Embryonic facial prominence (tissue), 1 donor: ENCODE measurements around the gene FAM53A.
A peak's percentile ranks its signal among the peaks of the same experiment; 100 is the strongest.
"Not testable (repeated sequence)": the region's sequence is repeated elsewhere in the genome, so short reads cannot be mapped to it uniquely, and the experiment has no call there.

ENCODE experiments used
- DNase-seq: peaks from one replicate; pipeline ENCODE4 v3.0.0-alpha.2; 2016; ENCODE audit errors: extremely low spot score

Gene FAM53A

DNA sequence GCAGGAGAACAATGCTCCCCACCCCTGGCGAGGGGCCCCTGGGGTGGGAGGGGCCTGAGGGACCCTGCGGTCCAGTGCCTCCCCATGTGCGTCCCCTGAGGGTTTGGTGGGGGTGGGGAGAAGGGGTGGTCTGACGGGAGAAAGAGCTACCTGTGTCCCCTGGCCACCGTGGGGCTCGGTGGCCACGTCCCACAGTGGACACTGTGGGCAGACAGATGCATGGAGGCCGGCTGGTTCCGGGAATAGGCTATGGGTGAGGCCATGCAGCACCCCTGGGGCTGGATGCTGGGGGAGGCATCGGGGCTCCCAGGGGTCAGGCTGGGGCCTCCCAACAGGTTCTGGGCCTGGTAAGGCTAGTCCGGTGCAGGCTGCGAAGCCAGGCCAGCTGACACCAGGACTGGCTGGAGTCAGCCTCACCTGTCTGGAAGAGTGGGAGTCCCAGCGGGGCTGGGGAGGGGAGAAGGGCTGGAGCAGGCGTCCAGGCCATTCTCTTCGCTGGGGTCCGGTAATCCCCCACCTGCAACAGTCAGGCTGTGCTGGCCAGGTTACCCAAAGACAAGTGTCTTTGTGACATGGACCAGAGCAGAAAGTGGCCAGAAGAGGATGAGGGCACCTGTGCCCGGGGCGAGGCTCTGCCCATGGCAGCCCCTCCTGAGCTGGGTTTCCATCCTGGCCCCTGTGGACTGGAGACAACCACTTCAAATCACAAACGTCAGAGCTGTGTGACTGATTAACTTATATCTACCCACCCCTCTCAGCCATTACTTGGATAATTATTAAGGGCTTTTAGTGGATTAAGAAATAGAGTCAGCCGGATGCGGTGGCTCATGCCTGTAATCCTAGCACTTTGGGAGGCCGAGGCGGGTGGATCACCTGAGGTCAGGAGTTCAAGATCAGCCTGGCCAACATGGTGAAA, 1.4 kb upstream of the FAM53A start:
- DNase-seq: no peak

DNA sequence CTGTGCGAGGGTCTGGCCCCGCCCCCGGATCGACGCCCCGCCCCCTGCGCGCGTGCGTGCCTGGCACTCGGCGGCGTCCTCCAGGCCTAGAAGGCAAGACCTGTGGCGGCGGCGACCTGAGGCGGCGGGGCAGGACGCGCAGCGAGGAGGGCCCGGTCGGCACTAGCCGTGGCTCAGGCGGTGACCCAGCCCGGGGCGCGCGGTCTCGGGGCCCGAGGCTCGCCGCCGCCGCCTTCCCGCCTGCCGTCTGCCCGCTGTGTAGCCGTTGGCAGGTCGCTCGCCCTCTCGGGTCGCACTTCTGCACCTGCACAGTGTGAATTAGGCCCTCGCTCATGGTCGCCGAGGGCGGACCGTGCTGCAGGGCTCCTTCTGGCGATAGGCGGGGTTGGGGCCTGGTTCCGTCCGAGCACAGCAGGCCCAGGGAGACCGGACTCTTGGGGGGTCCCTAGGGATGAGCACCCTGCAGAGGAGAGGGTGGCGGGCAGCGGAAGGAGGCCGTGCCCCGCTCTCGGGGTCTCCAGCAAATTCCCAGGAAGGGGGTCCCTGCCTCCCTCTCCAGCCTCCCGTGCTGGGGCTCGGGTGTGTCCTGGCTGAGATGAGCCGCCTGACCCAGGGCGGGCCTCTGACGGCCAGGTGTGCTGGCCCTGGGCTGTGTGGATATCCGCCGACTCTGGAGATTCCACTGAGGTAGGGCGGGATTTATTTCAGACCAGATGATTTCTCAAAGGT, 557 bp upstream of the FAM53A start:
- no peak for DNase-seq

DNA sequence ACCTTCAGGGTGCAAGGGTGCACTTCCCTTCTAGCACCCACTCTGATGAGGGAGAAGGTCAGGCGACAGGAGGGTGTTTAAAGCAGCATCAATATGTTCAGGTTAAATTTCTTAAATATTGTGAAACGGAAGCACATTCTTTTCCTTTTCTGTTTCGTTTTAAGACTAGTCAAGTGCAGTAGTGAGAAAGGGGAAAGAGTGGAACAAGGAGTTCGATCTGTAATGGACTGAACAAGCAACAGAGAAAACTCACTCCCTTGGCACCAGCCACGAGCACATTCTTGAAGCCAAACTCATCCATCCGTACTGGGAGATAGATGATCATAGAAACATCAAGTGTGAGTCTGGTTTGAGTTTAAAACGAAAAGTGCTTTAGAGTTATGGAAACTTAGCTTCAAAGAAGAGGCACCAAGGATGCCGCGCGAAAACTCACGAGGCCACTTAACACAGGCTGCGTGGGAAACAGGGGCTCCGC, 815 bp downstream of the FAM53A start:
- DNase-seq: peak; percentile 16

DNA sequence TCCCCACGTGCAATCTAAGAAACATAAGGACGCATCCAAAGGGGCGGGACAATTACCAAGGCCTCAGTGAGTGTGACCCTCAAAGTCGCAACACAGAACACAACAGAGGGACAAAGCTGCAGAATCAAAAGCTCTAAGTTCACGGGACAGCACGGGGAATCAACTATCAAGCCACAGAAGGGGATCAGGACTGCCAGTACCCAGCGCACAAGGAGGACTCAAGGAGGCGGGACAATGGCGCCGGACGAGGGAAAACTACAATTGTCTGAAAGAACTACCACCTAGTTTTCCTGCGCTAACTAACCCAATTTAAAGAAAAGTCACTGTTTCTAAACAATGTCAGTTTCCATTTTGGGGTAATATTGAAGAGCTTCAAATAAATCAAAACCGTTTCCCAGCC, 1.3 kb downstream of the FAM53A start:
- no peak for DNase-seq

DNA sequence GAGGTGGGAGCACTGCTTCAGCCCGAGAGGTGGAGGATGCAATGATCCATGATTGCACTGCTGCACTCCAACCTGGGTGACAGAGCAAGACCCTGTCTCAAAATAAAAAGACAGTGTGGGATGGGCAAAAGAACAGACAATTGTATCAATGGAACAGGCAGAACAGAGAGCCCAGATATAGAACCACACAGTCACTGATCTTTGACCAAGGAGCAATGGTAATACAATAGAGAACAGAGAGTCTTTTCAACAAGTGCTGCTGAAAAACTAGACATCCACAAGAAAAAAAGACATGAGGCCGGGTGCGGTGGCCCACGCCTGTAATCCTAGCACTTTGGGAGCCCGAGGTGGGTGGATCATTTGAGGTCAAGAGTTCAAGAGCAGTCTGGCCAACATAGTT, 5.9 kb downstream of the FAM53A start:
- no peak for DNase-seq

DNA sequence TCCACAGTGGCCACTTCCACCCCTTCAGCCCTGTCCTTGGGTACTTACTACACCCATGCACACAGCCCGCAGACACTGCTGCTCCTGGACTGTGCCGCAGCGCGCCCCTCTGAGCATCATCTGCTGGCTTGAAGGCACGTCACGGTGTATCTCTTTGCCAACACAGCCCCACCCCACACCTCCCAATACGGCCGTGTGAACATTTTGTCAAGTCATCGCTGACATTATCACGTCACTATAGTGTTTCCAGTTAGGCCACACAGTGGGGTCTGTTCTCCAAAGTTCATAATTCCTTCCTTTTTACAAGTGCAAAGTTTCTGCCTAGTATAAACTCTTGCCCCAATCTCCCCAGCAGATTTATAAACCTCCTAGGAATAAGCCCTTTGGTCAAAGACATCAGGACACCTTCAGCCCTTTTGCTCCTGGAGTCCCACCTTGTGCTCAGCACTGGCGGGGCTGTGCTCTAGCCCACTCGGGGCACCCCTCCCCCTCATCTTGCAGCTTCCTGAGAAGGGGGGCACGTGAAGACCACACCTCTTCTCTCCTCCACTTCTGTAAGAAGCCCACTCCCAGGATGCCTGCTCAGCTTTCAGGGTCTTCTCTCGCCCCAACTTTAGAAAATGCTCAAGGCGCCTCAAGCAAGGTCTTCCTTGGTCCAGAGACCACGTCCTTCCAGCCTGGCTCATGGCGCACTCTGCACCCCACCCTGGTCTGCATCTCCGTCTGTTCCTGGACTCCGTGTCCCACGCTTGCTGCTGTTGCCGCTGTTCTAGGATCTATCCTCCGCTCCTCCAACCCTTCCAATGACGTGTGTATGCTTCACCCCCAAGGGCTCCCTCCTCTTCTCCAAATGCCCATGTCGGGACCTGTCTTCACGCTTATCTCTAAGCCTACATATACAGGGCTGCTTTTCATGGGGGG, 7.2 kb downstream of the FAM53A start:
- DNase-seq: no peak

DNA sequence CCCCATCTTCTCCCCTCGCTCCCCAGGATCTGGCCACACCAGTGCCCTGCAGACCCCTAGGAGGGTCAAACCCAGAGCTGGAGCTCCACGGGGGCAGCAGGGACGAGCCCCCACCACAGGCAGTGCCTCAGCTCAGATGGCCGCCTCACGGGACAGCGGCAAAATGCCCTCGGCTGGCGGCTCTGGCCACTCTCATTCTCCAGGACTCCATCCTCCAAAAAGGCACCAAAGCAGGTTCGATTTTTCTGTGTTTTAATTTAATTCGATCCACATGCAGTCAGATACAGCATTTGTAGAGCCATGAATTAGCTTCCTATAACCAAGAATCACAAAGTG, 8.3 kb downstream of the FAM53A start:
- no peak for DNase-seq

DNA sequence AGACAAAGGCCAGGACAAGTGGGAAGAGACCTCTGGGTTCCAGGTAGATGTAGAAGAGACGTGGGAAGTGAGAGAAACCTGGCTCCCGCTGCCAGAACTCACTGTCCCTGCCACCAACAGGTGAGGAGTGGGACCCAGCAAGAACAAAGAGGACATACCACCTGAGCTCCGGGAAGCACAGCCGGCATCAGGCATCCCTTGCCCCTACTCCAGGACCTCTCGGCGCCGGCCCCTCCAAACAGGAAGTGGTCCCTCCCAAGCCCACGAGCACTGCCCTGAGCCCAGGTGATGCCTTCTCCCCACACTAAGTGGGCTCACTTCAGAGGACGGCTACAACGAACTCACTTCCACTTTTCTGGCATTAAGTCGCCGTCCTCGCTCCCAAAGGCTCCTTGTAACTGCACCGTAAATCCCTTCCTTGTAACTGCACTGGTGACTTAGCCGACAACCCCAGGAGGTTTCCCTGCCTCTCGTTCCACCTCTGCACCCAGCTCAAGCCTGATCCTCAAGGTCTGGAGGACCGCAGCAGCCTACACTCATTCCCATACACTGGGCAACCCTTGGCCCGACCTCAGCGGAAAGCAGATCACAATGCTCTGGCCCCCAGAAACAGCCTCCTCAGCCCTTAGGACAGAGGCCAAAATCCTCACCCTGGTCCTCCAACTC, 8.8 kb downstream of the FAM53A start:
- no peak for DNase-seq

DNA sequence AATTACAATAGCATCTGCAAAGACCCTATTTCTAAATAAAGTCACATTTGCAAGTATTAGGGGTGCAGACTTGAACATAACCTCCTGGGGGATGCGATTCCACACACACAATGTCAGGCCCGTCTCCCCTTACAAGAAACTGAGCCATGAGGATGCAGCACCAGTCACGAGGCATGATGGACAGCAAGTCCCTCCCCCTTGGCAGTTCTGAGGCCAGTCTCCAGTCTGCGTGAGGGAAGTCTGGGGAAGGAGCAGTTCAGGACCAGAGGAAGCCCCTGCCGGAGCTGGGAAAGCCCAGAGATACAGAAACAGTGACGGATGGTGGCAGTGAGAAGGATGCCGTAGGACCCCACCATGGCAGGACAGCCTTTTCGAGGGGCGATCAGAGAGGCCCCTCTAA, 9.4 kb downstream of the FAM53A start:
- DNase-seq: no peak

DNA sequence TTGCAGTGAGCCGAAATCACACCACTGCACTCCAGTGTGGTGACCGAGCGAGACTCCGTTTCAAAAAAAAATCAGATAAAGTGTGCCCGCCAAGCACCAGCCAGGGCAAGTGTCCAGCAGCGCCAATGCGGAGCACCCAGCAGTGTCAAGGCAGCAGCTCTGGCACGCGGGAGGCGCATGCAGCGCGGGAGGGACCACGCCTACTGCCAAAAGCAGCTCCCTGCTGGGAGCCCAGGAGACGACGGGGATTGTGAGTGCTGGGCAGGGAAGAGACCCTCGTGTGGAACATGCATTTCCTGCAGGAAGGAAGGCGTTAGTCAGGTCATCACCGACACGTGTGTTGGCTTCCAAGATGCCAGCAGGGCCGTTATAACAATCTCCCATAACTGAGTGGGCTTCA, 10.4 kb downstream of the FAM53A start:
- DNase-seq: no peak

DNA sequence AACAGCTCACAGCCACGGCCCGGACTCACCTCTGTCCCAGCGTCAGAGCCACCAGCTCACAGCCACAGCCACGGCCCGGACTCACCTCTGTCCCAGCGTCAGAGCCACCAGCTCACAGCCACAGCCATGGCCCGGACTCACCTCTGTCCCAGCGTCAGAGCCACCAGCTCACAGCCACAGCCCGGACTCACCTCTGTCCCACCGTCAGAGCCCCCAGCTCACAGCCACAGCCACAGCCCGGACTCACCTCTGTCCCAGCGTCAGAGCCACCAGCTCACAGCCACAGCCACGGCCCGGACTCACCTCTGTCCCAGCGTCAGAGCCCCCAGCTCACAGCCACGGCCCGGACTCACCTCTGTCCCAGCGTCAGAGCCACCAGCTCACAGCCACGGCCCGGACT, 13.1 kb downstream of the FAM53A start:
- DNase-seq: not testable (repeated sequence)

DNA sequence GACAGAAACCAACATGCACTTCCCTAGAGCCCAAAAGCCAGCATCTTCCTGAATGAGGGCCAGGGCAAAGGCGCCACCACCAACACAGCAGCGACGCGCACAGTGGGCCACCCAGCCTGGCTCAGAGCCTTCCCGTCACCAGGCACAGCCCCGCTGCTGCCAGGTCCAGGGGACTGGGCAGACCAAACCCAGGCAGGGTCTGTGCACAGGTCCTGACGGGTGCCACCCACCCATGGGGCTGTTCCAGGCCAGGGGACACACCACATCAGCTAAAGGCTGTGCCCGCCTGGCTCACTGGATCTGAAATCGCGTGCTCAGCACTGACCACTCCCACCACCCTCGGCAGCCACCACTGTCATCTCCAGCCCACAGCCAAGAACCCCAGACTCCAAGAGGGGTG, 13.8 kb downstream of the FAM53A start:
- no peak for DNase-seq

DNA sequence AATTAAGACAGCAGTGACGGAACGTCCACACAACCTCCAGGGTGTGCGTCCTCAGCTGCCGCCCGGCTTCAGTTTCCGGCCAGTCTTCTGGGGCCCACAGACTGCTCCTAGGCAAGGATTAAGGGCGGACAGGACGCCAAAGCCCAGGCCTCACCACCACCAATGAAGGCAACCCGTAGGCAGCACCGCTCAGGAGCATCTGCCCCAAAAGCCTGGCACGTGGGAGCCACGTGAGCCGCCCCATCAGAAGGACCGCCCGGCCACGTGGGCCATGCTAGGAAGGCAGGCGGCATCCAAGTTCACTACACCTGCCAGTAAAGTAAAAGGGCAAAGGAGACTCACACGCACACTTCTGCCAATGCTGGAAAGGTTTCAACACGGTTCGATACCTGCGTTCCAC, 14.3 kb downstream of the FAM53A start:
- no peak for DNase-seq

DNA sequence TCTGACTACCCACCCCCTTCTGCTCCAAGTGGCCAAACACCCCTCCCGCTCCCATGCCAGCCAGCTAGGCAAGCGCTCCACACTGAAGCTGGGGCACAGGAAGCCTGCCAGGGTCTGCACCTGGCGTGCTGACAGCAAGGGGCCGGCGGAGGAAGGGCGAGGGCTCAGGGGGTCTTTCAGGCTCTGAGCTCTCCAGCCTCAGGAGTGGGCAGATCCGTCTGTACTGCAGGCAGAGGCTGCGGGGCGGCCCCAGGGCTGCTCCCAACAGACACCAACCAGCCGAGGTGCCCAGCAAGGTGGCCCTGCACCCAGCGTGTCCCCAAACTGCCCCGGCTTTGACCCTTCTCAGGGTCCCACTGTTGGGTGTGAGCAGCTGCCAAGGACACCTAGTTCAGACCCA, 14.8 kb downstream of the FAM53A start:
- no peak for DNase-seq

DNA sequence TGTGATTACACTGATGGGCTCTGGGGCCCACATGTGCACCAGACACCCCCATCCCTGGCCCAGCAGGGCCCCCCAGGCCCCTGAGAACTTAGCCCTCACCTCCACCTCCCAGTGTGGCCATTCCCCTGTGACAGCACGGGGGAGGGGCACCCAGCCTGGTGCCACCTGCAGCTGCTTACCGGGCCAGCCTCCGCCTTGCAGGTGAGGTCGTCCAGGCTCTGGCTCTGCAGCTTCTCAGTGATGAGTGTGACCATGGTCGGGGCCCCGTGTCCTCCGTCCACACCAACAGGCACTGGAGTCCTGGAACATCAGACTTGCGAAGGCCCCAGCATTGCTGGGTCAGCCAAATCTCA, 15.6 kb downstream of the FAM53A start:
- DNase-seq: no peak

DNA sequence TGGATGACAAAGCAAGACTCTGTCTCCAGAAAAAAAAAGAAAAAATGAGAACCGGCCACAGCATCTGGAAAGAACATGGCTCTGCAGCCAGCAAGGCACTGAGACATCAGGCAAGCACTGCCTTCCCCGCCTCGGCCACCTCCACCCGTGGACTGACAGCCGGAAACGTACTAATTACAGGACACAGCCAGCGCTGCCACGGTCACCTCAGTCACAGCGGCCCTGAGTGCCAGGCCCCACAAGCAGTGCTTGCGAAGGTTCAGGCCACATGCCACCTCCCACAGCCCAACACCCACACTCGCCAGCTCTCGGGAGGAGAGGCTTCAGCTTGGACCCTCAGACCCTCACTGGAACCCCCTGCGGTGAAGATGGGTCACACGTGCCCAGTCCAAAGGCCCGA, 16.8 kb downstream of the FAM53A start:
- DNase-seq: no peak

DNA sequence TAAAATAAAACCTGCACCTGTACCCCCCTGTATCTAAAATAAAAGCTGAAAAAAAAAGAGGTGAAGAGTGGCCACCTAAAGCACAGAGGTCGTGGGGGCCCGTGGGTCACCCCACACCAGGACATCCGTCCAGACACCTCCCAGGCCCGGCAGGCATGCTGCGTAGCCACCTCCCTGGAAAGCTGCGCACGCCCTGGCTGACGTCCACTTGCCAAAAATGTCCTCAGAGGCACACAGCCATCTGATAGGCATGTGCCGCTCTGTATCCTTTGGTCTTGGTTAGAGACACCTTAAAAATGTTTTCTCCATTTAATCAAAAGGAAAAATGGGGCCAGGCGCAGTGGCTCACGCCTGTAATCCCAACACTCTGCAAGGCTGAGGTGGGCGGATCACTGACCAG, 17.7 kb downstream of the FAM53A start:
- DNase-seq: no peak

DNA sequence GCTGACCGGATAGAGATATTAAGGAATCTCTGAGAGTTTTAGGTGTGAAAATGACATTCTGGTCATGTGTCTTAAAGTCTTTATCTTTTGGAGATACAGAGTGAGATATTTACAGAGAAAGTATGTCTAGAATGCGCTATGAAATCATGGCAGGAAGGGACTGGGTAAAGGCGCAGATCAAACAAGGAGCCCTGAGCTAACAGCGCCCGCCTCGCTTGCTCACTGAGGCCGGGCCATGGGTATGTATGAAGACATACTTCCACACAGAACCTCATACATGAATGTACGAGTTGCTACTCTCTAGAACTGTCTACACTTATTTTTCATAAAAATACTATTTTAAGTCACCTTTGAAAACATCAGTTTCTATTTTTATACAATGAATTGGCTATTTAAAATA, 20.0 kb downstream of the FAM53A start:
- no peak for DNase-seq

DNA sequence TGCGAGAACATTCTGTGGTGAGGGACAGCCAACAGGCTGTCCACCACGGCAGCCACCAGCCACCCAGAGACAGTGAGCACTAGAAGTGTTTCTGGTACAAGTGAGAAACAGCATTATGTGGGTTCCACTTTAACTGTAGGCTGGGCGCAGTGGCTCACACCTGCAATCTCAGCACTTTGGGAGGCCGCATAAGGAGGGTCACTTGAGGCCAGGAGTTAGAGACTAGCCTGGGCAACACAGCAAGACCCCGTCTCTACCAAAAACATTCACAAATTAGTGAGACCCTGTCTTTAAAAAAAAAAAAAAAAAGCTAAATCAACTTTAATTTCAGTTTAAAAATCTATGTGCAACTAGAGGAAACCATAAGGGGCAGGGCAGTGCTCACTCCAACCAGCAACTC, 20.6 kb downstream of the FAM53A start:
- no peak for DNase-seq

DNA sequence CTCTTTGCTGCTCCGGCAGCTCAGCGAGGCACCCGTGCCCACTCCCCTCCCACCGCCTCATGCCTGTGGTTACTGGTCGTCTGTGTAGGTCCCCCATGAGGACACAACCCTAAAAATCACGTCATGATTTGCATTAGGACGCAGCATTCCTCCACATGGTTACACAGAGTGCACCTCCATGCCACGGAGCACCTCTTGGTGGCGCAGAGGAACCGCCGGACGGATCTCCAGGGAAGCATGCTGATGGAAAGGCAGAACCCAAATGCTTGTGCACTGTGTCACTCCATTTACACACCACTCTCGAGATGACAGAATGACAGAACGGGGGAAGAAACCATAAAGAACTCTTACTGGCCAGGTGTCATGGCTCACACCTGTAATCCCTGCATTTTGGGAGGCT, 22.4 kb downstream of the FAM53A start:
- DNase-seq: no peak

DNA sequence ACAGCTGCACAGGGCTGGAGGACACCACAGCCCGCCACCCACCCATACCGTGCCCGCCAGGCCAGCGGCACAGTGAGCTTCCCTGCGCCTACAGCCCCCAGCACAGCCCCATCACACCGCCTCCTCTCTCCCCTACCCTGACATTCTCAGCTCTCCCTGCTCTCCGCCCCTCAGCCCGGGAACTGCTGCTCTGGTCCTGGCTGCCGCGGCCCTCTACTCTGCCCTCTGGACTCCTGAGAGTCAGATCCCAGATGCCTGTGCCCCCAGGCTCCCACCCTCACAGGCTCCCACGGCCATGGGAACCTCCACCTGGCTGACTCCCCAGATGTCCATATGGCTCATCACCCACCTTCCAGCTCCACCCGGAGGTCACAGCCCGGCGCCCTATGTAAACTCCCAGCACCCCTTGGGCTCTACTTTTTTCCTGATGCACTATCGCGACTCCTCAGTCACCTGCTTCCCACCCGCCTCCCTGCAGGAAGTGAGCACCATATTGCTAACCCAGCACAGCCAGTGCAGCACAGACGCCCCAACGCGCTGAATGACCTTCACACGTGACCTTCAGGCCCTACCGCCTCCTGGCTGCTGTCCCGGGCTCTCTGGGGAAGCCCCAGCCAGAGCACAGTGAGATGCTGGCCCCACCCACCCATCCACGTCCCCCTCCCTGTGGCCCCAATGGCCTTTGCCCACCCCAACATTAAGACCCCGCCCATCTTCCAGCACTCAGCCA, 23.0 kb downstream of the FAM53A start:
- DNase-seq: no peak
